Measurements from ENCODE around the gene SLC16A9.
"Not testable (repeated sequence)": the region's sequence is repeated elsewhere in the genome, so short reads cannot be mapped to it uniquely, and the experiment has no call there.

Gene SLC16A9

GRCh38 chr10:59677253-59677831 lies 32.3 kb downstream of the SLC16A9 start:
- DNase-seq (ENCODE audit: low read depth in 3 of 3, low spot score in 1 of 3) = no peak

GRCh38 chr10:59675812-59676211 lies 33.8 kb downstream of the SLC16A9 start:
- no peak for DNase-seq (ENCODE audit: low read depth in 3 of 3, low spot score in 1 of 3)

GRCh38 chr10:59674215-59674836 lies 35.3 kb downstream of the SLC16A9 start:
- no peak for DNase-seq (ENCODE audit: low read depth in 3 of 3, low spot score in 1 of 3)

GRCh38 chr10:59672150-59672875 lies 37.3 kb downstream of the SLC16A9 start:
- no peak for DNase-seq (ENCODE audit: low read depth in 3 of 3, low spot score in 1 of 3)

GRCh38 chr10:59670269-59670668 lies 39.4 kb downstream of the SLC16A9 start:
- no peak for DNase-seq (ENCODE audit: low read depth in 3 of 3, low spot score in 1 of 3)

GRCh38 chr10:59668096-59668495 lies 41.6 kb downstream of the SLC16A9 start:
- DNase-seq (ENCODE audit: low read depth in 3 of 3, low spot score in 1 of 3) = no peak

GRCh38 chr10:59666310-59666709 lies 43.3 kb downstream of the SLC16A9 start:
- DNase-seq (ENCODE audit: low read depth in 3 of 3, low spot score in 1 of 3) = no peak

- not testable (repeated sequence) for DNase-seq (ENCODE audit: low read depth in 3 of 3, low spot score in 1 of 3)
Observed at GRCh38 chr10:59663213-59663612, 46.4 kb downstream of the SLC16A9 start.

- DNase-seq (ENCODE audit: low read depth in 3 of 3, low spot score in 1 of 3) = no peak
Observed at GRCh38 chr10:59657724-59658123, 51.9 kb downstream of the SLC16A9 start.

- no peak for DNase-seq (ENCODE audit: low read depth in 3 of 3, low spot score in 1 of 3)
Observed at GRCh38 chr10:59655309-59655708, 54.3 kb downstream of the SLC16A9 start.

- no peak for DNase-seq (ENCODE audit: low read depth in 3 of 3, low spot score in 1 of 3)
Observed at GRCh38 chr10:59654007-59654406, 55.6 kb downstream of the SLC16A9 start.

GRCh38 chr10:59651902-59652301 lies 57.7 kb downstream of the SLC16A9 start:
- DNase-seq (ENCODE audit: low read depth in 3 of 3, low spot score in 1 of 3) = no peak

- no peak for DNase-seq (ENCODE audit: low read depth in 3 of 3, low spot score in 1 of 3)
Observed at GRCh38 chr10:59649606-59650346, 59.9 kb downstream of the SLC16A9 start.

GRCh38 chr10:59648711-59649201 lies 60.9 kb downstream of the SLC16A9 start:
- DNase-seq (ENCODE audit: low read depth in 3 of 3, low spot score in 1 of 3) = no peak

- DNase-seq (ENCODE audit: low read depth in 3 of 3, low spot score in 1 of 3) = no peak
Observed at GRCh38 chr10:59644841-59645240, 64.8 kb downstream of the SLC16A9 start.

GRCh38 chr10:59641688-59642087 lies 68.0 kb downstream of the SLC16A9 start:
- not testable (repeated sequence) for DNase-seq (ENCODE audit: low read depth in 3 of 3, low spot score in 1 of 3)

- no peak for DNase-seq (ENCODE audit: low read depth in 3 of 3, low spot score in 1 of 3)
Observed at GRCh38 chr10:59635502-59636290, 74.0 kb downstream of the SLC16A9 start.

- no peak for DNase-seq (ENCODE audit: low read depth in 3 of 3, low spot score in 1 of 3)
Observed at GRCh38 chr10:59634102-59634501, 75.5 kb downstream of the SLC16A9 start.

GRCh38 chr10:59633063-59633462 lies 76.6 kb downstream of the SLC16A9 start:
- DNase-seq (ENCODE audit: low read depth in 3 of 3, low spot score in 1 of 3) = no peak

GRCh38 chr10:59631882-59632807 lies 77.5 kb downstream of the SLC16A9 start:
- DNase-seq (ENCODE audit: low read depth in 3 of 3, low spot score in 1 of 3) = no peak
